T-helper 2 cell (primary cell): Measurements from ENCODE around the gene AMOTL1.
"Not testable (repeated sequence)": the region's sequence is repeated elsewhere in the genome, so short reads cannot be mapped to it uniquely, and the experiment has no call there.

ENCODE experiments used
- DNase-seq, 5 experiments: peaks; one replicate each; pipeline versions ENCODE4 v3.0.0 to v3.0.0-alpha.2; 2012 to 2022

Gene AMOTL1

DNA sequence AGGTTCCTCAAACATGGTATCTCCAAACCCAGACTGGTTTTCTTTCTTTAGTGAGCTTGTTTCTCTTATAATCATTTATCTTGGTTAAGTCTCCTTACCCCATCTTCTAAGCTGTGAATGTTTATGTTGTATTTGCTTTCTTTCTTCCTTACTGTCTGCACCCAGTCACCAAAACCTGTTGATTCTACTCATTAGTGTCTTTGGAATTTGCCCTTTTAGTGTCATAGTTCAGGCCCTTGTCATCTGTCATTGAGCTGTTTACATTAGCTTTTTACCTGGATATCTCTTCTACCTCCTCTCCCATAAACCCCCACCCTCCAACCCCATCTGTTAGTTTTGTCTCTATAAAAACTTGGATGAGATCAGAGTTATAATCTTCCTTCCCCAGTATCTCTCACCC is 59.9 kb downstream of the AMOTL1 start:
- no peak for DNase-seq

DNA sequence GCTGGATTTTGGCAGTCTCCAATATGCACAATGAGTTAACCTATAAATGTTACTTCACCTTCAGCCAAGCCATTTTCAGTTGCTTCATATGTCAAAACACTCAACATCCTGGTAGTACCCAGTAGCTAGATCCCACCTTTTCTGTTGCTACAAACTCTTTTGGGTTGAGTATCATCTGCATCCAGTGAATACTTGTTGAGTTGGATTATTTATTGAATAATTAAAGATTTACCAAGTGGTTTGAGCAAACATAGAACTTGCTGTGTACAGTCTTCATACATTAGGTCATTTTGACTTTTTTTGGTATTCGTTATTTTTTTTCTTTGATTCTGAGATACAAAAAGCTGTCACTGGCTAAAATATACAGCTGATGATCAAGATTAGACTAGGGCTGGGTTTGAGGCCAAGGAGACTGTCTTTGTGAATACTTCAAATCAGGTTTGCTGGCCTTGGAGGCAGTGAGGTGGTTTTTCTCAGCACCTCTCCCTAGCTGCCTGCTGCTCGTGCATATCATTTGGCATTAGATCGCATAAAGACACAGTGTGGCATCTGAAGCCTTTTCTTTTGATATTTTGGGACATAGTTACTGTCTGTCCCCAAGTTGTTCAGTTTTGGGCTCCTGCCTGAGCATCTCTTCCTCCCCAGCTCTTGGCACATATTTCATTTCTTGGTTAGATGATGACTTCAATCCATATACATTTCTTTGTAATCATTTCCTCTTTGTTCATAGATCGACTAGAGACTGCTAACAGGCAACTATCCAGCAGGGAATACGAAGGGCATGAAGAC is 62.8 kb downstream of the AMOTL1 start:
- DNase-seq: no peak

DNA sequence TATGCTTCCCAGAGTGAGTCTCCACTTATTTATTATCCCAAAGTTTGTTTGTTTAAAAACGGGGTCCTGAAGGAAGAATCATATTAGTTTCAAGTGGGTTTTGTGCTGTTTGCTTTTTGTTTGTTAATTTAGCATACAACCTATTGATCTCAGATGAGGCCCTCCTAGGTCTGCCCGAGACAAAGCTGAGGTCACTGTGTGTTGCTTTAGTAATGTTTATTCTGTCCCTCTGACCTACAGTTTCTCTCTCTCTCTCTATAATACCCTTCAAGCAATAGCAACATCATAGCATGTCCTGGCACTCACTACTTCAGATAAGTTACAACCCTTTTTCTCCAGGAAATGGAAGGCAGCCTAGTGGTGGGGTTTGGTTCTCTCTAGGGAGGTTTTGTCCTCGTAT is 63.4 kb downstream of the AMOTL1 start:
- no peak for DNase-seq

DNA sequence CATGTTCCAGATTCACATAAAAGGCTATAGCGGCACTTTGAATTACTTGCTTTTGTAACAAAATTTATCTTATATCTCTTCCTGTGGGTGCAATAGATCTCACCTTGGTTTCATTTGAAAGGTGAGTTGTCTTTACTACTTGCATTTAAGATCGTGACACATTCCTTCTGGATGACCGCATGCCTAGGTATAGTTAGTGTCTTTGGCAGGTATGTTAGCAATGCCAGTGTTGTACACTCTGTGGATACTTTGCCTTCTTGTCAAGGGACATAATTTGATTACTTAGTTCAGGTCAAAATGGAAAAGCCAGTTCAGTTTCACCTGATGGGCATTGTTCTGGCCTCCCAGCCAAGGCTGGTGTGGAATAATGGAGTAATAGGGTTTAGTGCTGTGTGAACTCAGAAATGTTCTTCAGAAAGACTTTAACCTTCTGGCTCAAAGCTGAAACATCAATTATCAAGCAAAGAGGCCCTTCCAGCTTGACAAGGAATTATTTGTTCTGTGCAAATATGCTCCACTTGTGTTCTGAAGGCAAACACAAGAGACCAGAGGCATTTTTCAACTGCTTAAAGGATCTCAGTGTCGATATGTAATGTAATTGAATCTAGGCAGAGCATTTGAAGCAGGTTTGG is 64.6 kb downstream of the AMOTL1 start:
- DNase-seq: no peak

DNA sequence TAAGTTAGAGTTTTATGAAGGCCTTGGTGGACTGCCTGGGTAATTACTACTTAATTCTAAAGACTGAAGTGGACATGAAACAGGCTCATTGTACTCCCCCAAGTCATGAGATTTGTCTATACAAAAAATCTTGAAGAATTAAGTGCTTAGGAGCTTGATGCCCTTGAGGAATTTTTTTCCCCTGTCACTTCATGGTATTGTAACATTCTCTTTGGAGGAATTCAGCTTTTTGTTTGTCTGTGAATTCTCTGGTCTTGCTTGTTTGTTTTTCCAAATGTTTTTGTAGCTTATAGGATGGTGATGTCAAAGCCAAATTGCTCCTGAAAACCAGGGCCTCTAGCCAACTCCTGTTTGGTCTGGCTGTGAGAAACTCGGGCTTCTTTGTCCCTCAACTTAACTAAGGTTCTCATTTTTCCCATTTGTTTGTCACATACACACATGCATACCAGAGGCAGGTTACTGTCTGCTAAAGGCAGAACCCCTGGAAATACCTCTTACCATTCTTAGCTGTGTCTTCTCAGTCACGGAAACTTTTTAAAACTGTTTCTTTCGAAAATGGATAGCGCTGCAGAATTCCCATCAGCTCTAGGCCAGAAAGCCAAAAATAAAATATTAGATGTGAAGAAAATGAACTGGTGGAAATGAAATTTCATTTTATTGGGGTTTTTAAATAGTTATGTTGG is 66.9 kb downstream of the AMOTL1 start:
- DNase-seq: no peak

DNA sequence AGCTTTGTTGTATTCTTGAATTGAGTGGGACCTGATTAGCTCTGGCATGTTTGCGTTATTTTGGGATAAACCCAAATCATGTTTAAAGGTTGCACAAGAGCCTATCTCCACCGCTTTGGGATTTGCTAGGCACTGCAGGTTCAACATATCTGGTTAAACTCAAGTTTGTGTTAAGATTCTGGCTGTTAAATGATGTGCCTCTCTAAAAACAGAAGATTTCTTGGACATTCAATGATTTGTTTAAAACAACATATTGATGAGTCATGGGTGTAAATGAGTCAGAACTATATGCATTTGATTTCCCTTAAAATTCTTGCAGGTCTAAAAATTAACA is 67.4 kb downstream of the AMOTL1 start:
- no peak for DNase-seq

DNA sequence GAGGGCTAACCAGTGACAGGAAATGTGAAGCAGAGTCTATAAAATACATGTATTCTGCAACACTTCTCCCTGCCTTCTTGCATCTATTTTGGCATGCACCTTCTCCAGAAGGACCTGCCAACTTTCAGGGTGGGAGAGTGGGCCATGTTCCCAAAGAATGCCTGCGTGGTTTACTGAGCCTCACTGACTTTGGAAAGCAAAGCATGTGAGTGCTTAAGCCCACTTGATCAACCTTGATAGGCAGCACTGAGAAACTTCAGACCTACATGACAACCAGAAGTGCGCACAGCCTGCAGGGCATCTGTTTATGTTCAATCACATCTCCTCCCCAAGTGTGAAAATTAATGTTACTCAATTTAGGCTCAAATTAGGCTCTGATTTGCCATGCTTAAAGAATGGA is 69.2 kb downstream of the AMOTL1 start:
- DNase-seq: no peak

DNA sequence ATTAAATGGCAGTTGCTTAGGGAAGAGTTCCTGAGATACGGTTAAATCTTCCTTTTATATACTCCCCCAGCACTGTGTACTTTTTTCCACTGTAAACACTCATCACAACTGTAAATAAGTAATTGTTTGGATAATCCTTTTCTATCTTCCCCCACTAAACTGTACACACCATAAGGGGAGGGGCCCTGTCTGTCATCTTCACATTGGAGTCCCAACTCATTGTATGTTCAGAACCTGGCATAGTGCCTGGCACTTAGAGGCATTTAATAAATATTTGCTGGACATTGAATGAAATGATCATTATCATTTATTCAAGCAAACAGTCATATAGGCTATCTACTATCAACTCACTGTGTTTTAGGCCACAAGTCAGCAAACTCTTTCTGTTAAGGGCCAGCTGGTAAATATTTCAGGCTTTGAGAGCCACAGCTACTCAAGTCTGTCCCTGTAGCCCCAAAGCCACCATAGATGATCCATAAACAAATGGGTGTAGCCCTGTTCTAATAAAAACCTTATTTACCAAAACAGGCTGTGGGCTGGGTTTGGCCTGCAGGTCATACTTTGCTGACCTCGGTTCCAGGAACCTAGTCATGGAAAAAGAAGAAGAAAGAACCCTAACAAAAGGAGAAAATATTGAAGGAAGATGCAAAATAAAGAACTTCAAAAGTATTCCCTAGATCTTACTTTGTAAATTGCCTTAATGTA is 70.0 kb downstream of the AMOTL1 start:
- DNase-seq: no peak

DNA sequence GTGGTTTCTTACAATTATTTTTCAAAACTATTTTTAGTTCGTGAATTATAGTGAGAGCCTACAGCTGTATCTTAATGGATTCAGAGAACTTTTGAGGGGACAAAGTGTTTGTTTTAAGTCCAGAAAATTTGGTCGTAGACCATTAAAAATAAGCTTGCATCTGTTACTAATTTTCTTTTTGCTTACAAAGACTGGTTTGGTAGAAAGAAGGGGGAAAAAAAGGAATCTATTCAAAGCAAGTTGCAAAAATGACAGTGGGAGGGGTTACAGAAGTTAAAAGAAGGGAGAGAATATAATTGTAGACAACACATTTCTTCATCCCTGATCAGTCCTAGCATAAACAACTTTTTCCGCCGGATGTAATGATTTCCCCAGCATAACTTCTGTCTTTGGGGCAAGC is 72.1 kb downstream of the AMOTL1 start:
- no peak for DNase-seq

DNA sequence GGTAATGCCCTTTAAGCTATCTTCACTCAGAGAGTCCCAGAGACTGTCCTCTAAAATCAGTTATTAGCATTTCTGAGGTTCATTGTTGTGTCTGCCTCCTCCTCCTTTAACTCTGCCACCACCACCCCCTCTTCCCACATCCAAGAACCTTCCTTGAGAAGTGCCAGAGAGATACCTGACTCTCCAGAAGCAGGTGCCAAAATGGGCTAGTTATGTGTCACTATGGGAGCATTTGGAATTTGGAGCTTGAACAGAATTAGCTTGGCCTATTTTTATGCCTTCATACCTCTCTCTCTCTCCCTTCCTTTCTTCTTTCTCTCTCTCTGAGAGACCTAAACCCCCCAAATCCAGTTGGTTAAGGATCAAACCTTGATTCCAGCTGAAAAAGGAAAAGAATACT is 75.9 kb downstream of the AMOTL1 start:
- DNase-seq: no peak

DNA sequence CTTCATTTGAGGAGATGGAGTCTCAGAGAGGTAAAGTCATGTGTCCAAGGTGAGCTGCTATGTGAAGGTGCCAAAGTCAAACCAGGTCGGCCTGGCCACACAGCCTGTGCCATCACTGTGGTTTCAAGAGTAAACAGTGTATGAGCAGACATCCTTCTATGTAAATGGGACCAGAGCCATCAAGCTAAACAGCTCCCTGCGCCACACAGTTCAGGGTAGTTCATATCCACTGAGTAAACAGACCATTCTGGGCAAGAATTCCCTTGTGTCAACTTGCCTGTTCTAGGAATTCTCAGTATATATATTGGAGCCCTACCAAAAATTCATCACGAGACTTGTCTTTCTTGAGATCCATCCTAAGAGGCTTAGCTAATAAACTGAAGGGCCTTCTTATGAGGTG is 77.5 kb downstream of the AMOTL1 start:
- DNase-seq: no peak

DNA sequence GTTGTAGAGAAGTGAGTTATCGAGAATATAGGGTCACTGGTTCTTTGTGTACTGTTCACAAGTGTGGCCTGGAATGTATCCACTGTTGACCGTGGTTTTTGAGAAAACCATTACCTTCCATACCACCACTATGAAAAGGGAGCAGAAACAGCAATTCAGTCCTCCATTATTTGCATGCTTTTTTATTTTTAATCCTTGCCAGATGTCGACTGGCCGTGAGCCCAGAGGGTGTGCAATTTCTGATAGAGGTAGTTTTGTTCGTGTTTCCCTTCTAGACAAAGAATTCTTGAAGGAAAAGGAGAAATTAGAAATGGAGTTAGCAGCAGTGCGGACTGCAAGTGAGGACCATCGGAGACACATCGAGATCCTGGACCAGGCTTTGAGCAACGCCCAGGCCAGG is 81.7 kb downstream of the AMOTL1 start:
- DNase-seq: no peak

DNA sequence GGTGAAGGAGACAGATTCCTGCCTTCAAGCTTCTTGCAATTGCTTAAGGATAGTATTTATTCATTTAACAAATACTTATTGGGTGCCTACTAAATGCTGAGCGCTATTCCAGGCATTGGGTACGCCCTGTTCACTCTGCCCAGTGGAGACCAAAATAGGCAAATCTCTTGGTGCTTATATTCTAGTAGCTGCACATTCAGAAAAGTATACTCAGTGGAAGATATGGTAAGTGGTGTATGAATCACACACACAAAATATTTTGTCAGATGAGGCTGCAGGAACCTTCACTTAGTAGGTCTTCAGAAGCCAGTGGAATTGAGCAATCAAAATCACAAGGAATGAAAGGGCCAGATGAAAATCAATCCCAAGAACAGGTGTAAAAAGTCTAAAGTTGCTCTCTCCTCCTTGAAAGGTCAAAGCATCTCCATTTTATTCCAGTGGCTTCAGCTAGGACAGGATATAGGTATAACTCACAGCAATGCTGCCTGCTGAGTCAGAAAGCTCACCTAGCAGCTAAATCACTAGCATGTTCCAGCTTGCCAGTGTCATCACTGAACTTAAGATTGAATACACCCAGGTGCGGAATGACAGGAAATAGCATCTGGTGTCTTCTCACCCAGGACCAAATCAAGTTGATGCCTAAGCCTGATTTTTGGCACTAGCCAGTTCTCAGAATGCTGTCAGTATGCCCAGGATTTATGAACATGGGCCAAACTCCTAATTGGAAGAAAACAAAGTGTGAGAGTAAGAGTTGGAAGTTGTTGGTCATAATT is 83.9 kb downstream of the AMOTL1 start:
- DNase-seq: no peak

DNA sequence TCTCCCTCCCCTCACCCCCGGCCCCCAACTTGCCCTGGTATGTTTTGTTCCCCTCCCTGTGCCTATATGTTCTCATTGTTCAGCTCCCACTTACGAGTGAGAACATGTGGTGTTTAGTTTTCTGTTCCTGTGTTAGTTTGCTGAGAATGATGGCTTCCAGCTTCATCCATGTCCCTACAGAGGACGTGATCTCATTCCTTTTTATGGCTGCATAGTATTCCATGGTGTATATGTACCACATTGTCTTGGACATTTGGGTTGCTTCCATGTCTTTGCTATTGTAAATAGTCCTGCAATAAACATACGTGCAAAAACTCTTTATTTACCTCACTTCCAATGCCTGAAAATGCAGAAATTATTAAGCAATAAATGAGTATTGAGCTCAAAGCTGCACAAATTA is 85.1 kb downstream of the AMOTL1 start:
- DNase-seq: not testable (repeated sequence)

DNA sequence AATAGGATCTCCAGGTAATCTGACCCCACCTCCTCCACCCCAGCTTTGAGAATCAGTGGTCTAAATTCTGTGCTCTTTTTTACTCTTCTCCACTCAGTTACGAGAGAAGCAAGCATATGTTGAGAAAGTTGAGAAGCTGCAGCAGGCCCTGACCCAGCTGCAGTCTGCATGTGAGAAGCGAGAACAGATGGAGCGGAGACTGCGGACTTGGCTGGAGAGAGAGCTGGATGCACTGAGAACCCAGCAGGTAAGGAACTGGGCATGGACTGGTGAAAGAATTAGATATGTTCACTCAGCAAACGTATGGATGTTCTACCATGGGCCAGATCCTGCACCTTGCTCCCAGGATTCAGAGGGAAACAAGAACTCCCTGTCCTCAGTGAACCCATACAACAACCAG is 85.7 kb downstream of the AMOTL1 start:
- DNase-seq: no peak

DNA sequence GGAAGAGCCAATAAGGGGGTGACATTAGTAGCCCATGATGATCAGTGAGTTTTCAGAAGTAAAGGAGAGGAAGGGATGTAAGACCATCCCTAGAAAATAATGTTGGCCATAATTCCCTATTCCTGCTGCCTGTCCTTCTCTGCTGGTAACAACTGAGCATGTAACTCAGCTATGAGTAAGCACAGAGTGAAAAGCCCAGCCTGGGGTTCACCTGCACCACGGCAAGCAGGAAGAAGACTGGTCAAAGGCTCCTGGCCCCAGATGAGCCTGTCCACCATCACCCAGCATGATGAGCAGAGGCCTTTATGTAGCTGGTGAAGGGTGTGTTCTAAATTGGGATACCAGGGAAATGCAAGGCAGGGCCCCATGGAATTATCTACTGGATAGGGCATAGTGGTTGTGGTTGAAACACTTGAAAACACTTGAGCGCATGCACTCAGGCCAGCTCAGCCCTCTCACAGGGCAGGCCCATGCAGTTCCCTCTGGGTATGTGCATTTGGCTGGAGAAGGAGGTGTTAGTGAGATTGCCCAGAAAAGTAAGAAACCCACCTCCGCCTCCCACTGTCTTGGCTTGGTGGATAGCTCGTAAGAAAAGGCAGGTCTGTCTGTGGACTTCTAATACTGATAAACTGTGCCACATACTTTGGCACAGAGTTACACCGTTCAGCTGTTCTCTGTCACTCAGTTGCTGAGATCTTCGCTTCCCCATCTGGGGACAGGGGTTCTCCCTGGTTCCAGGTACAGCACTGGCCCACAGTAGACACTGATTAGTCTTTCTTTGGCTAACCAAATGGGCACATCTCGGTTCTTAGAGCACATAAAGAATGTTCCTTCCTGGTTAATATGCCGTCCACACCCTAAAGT is 86.8 kb downstream of the AMOTL1 start:
- no peak for DNase-seq

DNA sequence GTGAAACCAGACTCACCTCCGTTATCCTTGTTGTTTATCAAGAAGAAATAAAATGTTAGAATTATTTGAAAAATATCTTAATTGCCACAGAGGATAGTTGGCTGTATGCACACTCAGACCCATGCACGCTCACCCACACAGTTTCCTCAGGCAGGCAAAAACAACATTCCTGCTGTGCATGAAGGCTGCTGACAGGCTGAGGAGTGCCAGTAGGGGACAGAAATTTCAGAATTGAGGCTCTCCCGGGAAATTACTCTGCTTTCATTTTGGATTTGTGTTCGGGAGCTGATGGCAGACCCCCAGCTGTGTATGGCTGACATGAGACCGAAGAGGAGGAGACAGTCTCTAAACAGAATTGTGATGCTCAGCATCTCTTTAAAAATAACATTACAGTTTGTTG is 87.5 kb downstream of the AMOTL1 start:
- no peak for DNase-seq

DNA sequence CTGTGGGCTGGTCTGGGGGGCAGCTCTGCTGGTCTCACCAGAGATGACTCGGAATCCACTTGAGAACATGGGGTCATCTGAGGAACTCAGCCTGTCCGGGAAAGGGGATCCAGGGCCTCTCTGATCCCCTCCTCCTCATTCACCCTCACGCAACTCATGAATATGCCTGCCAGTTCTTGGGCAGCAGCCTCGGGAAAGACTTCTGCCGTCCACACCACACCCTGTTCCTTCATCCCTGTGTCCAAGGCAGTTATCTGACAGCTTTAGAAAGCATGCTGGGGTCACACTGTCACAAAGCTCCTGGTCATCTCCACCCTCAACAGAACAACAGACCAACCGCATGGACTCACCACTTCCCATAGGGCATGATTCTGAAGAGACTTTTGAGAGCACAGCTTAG is 88.3 kb downstream of the AMOTL1 start:
- DNase-seq: no peak

DNA sequence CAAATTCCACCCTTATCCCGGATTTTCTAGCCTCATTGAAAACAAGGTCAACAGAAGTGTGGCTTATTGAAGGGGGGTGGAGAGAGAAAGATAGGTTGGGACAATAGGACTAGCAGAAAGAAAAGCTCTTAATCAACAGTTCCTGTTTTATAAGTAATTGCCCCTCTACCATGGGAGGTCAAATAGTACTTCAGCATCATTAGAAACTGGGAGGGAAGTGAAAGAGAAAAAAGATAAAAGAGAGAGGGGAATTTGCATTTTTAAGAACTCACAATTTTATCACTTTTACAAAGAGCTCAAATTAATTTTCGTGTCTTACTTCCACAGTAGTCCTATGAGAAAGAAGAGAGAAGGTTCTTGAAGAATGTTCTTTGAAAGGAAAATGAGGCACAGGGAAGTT is 89.2 kb downstream of the AMOTL1 start:
- DNase-seq: no peak

DNA sequence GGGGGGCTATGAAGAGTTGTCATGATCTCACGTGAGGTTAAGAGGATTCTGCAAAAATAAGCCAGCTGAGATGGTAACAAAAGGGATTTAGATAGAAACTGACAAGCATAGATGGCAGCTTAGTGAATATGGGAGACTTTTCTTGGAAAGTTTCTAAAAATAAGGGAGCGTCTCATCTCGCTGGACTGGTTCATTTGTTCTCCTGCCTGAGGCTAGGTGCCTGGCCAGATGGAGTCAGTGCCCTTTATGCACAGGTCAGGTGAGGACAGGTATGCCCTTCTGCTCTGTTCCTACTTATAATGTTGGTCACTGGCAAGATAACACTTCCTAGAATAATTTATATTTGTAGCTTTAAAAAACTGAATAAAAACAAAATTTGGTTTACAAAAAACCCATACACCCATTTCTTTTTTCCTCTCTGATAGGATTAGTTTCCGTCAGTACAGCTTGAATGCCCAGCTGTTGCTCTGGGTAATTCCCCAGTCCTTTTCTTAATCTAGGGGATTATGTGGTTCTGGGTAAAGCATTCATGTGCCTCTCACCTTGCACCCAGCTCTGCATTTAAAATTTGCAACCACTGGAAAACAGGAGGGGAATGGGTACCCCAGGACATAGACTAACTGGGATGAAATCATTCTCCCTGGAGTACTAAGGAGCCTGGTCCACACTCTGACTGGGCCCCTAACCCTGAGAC is 90.0 kb downstream of the AMOTL1 start:
- DNase-seq: no peak

DNA sequence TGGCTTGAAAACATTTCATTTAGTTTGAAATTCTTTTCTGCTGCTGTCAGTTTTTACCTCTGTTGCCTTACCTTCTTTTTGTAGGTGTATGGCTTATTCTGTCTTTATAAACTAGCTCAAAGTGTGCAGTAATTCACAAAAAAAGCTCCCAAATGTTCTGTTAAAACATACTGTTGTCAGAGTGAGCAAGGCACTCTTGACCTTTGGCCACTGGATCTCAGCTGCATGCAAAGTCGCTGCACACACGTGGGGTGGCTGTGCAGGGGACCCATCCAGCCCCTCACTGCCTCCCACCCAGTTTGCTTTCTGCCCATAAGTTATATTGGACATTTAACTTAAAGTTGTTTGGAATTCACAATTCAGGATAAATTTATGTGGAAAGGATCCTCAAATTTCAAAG is 92.2 kb downstream of the AMOTL1 start:
- DNase-seq: no peak
